Measurements from ENCODE around the gene TK1.
A peak's percentile ranks its signal among the peaks of the same experiment; 100 is the strongest.

The TK1 gene

DNA sequence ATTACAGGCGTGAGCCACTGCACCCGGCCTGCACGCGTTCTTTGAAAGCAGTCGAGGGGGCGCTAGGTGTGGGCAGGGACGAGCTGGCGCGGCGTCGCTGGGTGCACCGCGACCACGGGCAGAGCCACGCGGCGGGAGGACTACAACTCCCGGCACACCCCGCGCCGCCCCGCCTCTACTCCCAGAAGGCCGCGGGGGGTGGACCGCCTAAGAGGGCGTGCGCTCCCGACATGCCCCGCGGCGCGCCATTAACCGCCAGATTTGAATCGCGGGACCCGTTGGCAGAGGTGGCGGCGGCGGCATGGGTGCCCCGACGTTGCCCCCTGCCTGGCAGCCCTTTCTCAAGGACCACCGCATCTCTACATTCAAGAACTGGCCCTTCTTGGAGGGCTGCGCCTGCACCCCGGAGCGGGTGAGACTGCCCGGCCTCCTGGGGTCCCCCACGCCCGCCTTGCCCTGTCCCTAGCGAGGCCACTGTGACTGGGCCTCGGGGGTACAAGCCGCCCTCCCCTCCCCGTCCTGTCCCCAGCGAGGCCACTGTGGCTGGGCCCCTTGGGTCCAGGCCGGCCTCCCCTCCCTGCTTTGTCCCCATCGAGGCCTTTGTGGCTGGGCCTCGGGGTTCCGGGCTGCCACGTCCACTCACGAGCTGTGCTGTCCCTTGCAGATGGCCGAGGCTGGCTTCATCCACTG lies 27.3 kb upstream of the TK1 start, which contains the start of gene BIRC5:
TSS of gene BIRC5 (plus strand) at position 238 of the 690 bp plus-strand sequence. CDS start at position 302, 64 bp downstream.
- peak within 1 kb of the TSS; percentile 78 for H3K4me2 ChIP-seq (ENCODE audit: low read length)
- H3K27me3 ChIP-seq (ENCODE audit: control insufficient read depth, low read length), result no peaks in the 10 kb centered on the region
- TF ChIP-seq CTCF (IDR thresholded peaks at IDR 0.05; ENCODE audit: low read depth, low read length, poor library complexity, severe bottlenecking), result no peak
- TF ChIP-seq EZH2phosphoT487 (IDR thresholded peaks at IDR 0.05; ENCODE audit: borderline replicate concordance, low read length), result no peak
- no peaks in the 10 kb centered on the region for H3F3A ChIP-seq (ENCODE audit: control insufficient read depth, insufficient read depth)
- peaks cover 41% of the 10 kb centered on the region for H3K79me2 ChIP-seq (ENCODE audit: control insufficient read depth, low read length)
- 0 out of 2 replicates have a peak, but pooled peaks cover 3% of the 10 kb centered on the region for H4K20me1 ChIP-seq (ENCODE audit: control insufficient read depth, insufficient read depth, low read depth, low read length)
- no peaks in the 10 kb centered on the region for H3K9me3 ChIP-seq (ENCODE audit: control insufficient read depth, insufficient read depth, low read length)
- peaks cover 40% of the 10 kb centered on the region for H3K36me3 ChIP-seq (ENCODE audit: control insufficient read depth, low read length)
- no peaks in the 10 kb centered on the region for H3K9me2 ChIP-seq (replicated peaks; ENCODE audit: control insufficient read depth, low read length)
- H3K27ac ChIP-seq (ENCODE audit: low read depth, low read length), result peak within 1 kb of the TSS; percentile 68
- H3K4me1 ChIP-seq (ENCODE audit: control insufficient read depth, low read length), result peaks cover 17% of the 10 kb centered on the region
- peak within 1 kb of the TSS; percentile 98 for H3K4me3 ChIP-seq (ENCODE audit: low read length)

- no peaks in the 10 kb centered on the region for H3K27me3 ChIP-seq (ENCODE audit: control insufficient read depth, low read length)
- no peak overlapping the region for H3K4me3 ChIP-seq (ENCODE audit: low read length)
- H3F3A ChIP-seq (ENCODE audit: control insufficient read depth, insufficient read depth), result peaks cover 15% of the 10 kb centered on the region
- no peaks in the 10 kb centered on the region for H3K9me3 ChIP-seq (ENCODE audit: control insufficient read depth, insufficient read depth, low read length)
- no peaks in the 10 kb centered on the region for H4K20me1 ChIP-seq (ENCODE audit: control insufficient read depth, insufficient read depth, low read depth, low read length)
- no peak overlapping the region for H3K27ac ChIP-seq (ENCODE audit: low read depth, low read length)
- TF ChIP-seq EZH2phosphoT487 (IDR thresholded peaks at IDR 0.05; ENCODE audit: borderline replicate concordance, low read length), result no peak
- no peak for TF ChIP-seq CTCF (IDR thresholded peaks at IDR 0.05; ENCODE audit: low read depth, low read length, poor library complexity, severe bottlenecking)
- H3K9me2 ChIP-seq (replicated peaks; ENCODE audit: control insufficient read depth, low read length), result no peaks in the 10 kb centered on the region
- peaks cover 31% of the 10 kb centered on the region for H3K36me3 ChIP-seq (ENCODE audit: control insufficient read depth, low read length)
- peaks cover 20% of the 10 kb centered on the region for H3K79me2 ChIP-seq (ENCODE audit: control insufficient read depth, low read length)
- peaks cover 13% of the 10 kb centered on the region for H3K4me1 ChIP-seq (ENCODE audit: control insufficient read depth, low read length)
- no peak overlapping the region for H3K4me2 ChIP-seq (ENCODE audit: low read length)
Measured at GRCh38 chr17:78211032-78211431, 24.2 kb upstream of the TK1 start.

- TF ChIP-seq EZH2phosphoT487 (IDR thresholded peaks at IDR 0.05; ENCODE audit: borderline replicate concordance, low read length) (no peak), CTCF (IDR thresholded peaks at IDR 0.05; ENCODE audit: low read depth, low read length, poor library complexity, severe bottlenecking) (no peak)
Measured at GRCh38 chr17:78210111-78210510, 23.3 kb upstream of the TK1 start.

More at GRCh38 chr17:78210111-78210510, 23.3 kb upstream of the TK1 start:
- Histone ChIP-seq H3K27ac (ENCODE audit: low read depth, low read length) (no peak overlapping the region), H3K27me3 (ENCODE audit: control insufficient read depth, low read length) (no peaks in the 10 kb centered on the region), H3F3A (ENCODE audit: control insufficient read depth, insufficient read depth) (peaks cover 17% of the 10 kb centered on the region), H3K4me2 (ENCODE audit: low read length) (no peak overlapping the region), H3K79me2 (ENCODE audit: control insufficient read depth, low read length) (peaks cover 11% of the 10 kb centered on the region), H3K9me2 (replicated peaks; ENCODE audit: control insufficient read depth, low read length) (no peaks in the 10 kb centered on the region), H3K4me3 (ENCODE audit: low read length) (no peak overlapping the region), H3K4me1 (ENCODE audit: control insufficient read depth, low read length) (peaks cover 4% of the 10 kb centered on the region), H3K36me3 (ENCODE audit: control insufficient read depth, low read length) (peaks cover 31% of the 10 kb centered on the region), H4K20me1 (ENCODE audit: control insufficient read depth, insufficient read depth, low read depth, low read length) (no peaks in the 10 kb centered on the region), H3K9me3 (ENCODE audit: control insufficient read depth, insufficient read depth, low read length) (no peaks in the 10 kb centered on the region)
